GM13976 (cell line): ENCODE results near the gene KRTAP5-6.

Experiments
- DNase-seq: peaks from one replicate; pipeline ENCODE4 v3.0.0; 2012; ENCODE audit warnings: low spot score
- in situ Hi-C: fragments of 300-500 bp; cut with MboI; formaldehyde crosslinking; loops from one replicate; pipeline ENCODE4 v1.12.0; 2022; ENCODE audit warnings: low sequenced_read_pairs, mixed read lengths, inconsistent platforms; ENCODE audit not compliant: unreplicated experiment
- TF ChIP-seq, protein P1 (sequence below): IDR thresholded peaks from 2 replicates; pipeline ENCODE4 v1.5.1; 2012; ENCODE audit warnings: borderline replicate concordance, mild to moderate bottlenecking; ENCODE audit not compliant: insufficient read depth; ENCODE audit errors: extremely low read depth, missing control alignments, control extremely low read depth

KRTAP5-6 gene

DNA sequence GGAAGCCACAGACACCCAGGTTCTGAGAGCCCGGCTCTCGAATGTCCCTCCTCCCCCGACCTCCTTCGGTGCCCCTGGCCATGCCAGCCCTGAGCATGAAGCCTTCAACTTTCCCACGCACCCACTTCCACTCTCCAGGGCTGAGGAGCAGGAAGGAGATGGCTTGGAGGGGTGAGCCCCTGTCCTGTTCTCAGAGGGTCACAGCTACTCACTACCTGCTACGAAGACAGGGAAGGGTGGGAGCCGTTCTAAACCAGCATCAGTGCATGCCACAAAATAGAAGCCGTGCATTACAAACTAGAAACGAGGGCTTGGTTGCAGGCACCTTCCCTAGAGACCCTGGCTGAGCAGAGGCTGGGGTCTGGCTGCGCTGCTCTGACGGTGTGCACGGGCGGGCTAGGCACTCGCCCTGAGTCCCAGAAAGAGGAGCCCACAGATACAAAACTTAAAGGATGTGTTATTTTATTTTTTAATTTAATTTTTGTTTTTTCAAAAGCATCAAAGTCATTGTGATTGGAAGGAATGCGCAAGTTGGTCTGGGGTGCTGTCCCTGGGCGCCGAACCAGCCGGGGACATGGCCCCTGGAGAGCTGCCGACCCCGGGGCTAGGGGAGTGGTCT is 4.2 kb upstream of the KRTAP5-6 start:
- in situ Hi-C loops: loop anchor here (10.0 kb wide), 1 partner anchor 122 kb away; no protein-coding TSS in a partner anchor
- TF ChIP-seq, protein P1, sequence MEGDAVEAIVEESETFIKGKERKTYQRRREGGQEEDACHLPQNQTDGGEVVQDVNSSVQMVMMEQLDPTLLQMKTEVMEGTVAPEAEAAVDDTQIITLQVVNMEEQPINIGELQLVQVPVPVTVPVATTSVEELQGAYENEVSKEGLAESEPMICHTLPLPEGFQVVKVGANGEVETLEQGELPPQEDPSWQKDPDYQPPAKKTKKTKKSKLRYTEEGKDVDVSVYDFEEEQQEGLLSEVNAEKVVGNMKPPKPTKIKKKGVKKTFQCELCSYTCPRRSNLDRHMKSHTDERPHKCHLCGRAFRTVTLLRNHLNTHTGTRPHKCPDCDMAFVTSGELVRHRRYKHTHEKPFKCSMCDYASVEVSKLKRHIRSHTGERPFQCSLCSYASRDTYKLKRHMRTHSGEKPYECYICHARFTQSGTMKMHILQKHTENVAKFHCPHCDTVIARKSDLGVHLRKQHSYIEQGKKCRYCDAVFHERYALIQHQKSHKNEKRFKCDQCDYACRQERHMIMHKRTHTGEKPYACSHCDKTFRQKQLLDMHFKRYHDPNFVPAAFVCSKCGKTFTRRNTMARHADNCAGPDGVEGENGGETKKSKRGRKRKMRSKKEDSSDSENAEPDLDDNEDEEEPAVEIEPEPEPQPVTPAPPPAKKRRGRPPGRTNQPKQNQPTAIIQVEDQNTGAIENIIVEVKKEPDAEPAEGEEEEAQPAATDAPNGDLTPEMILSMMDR: no peak
- no peak for DNase-seq

DNA sequence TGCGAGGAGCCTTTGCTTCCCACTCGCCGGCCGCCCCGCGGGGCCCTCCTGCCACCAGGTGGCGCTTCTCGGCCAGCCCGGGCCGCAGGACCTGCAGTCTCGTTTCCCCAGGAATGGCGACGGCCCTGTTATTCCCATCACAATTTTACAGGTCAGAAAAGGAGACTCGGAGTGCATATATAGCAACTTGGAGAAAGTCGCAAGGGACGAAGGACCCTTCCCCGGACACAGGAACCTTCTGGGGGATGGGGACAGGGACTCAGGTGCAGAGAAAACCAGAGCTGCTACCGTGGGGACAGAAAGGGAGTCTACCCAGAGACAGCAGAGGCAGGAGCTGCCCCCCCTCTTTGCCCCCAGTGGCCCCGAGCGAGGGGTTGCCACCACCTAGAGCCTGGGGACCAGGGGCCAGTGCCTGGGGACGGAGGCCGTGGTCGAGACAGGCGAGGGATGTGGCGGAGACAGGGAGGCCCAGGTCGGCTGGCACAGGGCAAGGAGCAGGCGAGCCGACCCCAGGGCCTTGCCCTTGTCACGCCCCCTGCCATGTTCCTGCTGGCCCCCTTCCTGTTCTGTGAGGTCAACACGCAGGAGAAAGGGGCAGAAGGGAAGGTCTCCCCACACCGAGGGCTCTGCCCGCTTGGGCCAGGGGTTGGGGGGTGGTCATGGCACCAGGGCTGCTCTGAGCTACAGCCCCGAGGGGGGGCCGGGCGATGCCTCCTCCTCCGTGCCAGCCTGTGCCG is 3.5 kb upstream of the KRTAP5-6 start:
- in situ Hi-C loops: loop anchor here (10.0 kb wide), 1 partner anchor 121 kb away; no protein-coding TSS in a partner anchor
- DNase-seq: peak; percentile 88
- TF ChIP-seq, protein P1: peak; percentile 93

DNA sequence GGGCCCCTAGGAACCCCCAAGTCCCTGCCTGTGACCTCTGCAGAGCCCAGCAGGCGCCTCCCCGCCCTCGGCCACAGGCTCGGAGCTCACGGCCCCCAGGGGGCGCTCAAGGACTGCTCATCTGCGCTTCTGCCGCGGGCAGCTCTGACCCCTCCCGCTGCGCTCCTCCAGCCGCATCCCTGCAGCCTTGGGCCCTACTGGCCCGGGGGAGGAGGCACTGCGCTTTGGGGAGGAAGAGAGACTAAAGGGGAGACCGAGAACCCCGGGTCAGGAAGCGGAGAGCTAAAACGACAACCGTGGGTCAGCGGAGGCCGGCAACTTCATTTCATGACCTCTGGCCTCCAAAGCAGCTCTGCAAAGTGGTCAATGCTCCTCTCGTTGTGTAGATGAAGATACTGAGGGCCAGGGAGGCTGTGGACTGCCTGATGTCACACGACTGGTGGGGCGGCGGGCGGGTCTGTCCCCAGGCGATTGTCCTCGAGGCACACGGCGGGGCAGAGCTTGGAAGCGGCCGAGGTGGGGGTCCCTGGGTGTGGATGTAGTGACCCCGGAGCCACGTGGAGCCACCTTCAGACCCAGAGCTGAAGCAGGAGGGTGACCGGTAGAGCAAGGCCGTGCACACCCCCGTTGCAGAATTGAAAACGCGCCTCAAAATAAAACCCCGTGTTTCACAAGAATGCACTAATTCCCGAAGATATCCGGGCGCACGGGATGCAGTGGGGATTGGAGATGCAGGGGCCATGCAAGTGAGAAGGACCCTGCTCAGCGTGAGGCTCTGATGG is 2.7 kb upstream of the KRTAP5-6 start:
- TF ChIP-seq, protein P1: peak; percentile 93
- in situ Hi-C loops: loop anchor here (10.0 kb wide), 1 partner anchor 121 kb away; no protein-coding TSS in a partner anchor
- DNase-seq: peak; percentile 95

DNA sequence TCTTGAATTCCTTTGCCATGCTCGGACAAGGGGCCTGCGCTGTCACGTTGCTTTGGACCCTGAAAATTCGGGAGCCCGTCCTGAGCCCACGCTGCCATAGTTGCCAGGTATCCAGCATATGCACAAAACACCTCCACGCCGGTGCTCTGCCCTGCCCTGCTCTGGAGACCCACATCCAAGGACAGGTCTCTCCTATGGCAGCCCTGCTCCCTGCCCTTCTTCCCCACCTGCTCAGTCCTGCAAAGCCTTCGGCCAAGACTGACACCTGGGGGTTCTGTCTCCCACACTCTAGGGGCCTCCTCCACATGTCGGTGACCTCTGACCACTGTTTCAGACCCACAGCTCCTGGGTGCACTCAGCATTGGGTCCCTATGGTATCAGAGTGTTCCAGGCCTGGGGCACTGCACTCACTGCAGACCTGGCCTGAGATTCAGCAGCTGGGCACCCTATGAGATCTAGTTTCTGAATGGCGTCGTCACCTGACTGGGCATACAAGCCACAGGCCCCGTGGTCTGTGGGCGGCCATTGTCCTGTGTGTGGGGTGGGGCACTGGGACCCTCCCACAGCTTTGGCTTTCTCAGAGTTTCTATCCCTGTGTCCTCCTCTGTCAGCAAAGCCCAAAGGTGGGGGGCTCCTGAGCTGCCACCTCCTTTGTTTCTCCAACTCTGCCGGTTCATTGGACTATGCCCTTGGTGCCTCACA is 2.0 kb upstream of the KRTAP5-6 start:
- in situ Hi-C loops: loop anchor here (10.0 kb wide), 1 partner anchor 120 kb away; no protein-coding TSS in a partner anchor
- TF ChIP-seq, protein P1: no peak
- DNase-seq: no peak

- in situ Hi-C loops: loop anchor here (10.0 kb wide), 1 partner anchor 119 kb away; no protein-coding TSS in a partner anchor
- TF ChIP-seq, protein P1: no peak
Observed at GRCh38 chr11:1695548-1696108, 1.4 kb upstream of the KRTAP5-6 start.

More at GRCh38 chr11:1695548-1696108, 1.4 kb upstream of the KRTAP5-6 start:
- DNase-seq: no peak
